Fibroblast of lung (primary cell): ENCODE measurements around the gene SLC23A1. TPM values are rescaled to one million over a fixed set of nuclear protein-coding genes. Genes with fewer than 3 reads are reported as not detected.

Source experiments
- DNase-seq, 2 donors: peaks; one replicate each; pipeline versions ENCODE4 v3.0.0 to v3.0.0-alpha.2; 2010; ENCODE audit warnings: low read depth in 2 of 2
- H2AFZ ChIP-seq: 2 replicates; pipeline ENCODE4 v1.5.1; 2012; ENCODE audit warnings: low read length, control low read depth, inconsistent platforms
- H3K27ac ChIP-seq: 2 replicates; pipeline ENCODE4 v1.5.1; 2011; ENCODE audit warnings: low read length, control low read depth; ENCODE audit not compliant: insufficient read depth
- H3K27me3 ChIP-seq: 2 replicates; pipeline ENCODE4 v1.5.1; 2011; ENCODE audit warnings: mild to moderate bottlenecking, low read length; ENCODE audit not compliant: control insufficient read depth, insufficient read depth
- H3K36me3 ChIP-seq: 2 replicates; pipeline ENCODE4 v1.5.1; 2011; ENCODE audit warnings: low read length; ENCODE audit not compliant: control insufficient read depth, insufficient read depth
- H3K4me1 ChIP-seq: 2 replicates; pipeline ENCODE4 v1.5.1; 2011; ENCODE audit warnings: low read length; ENCODE audit not compliant: control insufficient read depth, insufficient read depth; ENCODE audit errors: extremely low read depth
- H3K4me2 ChIP-seq: 2 replicates; pipeline ENCODE4 v1.5.1; 2011; ENCODE audit warnings: low read length, control low read depth; ENCODE audit not compliant: insufficient read depth; ENCODE audit errors: extremely low read depth
- H3K4me3 ChIP-seq, 4 experiments: fragments of 200-600 bp in 1 of 4; sonication (generic) in 1 of 4; replicated peaks in 1 of 4; 2 replicates each; pipeline ENCODE4 v1.5.1; 2011 to 2016; ENCODE audit warnings: low read length in 4 of 4, low read depth in 3 of 4, mild to moderate bottlenecking in 3 of 4, control low read depth in 2 of 4, inconsistent platforms in 1 of 4, mixed read lengths in 1 of 4; ENCODE audit not compliant: insufficient read depth in 1 of 4; ENCODE audit errors: control extremely low read depth in 1 of 4
- H3K79me2 ChIP-seq: 2 replicates; pipeline ENCODE4 v1.5.1; 2012; ENCODE audit warnings: mild to moderate bottlenecking, low read length, inconsistent platforms; ENCODE audit not compliant: control insufficient read depth, insufficient read depth
- H3K9ac ChIP-seq: 2 replicates; pipeline ENCODE4 v1.5.1; 2011; ENCODE audit warnings: mild to moderate bottlenecking, low read length, control low read depth; ENCODE audit not compliant: insufficient read depth
- H3K9me3 ChIP-seq: 2 replicates; pipeline ENCODE4 v1.5.1; 2012; ENCODE audit warnings: low read depth, low read length; ENCODE audit not compliant: control insufficient read depth, insufficient read depth
- H4K20me1 ChIP-seq: 2 replicates; pipeline ENCODE4 v1.5.1; 2011; ENCODE audit warnings: low read length; ENCODE audit not compliant: control insufficient read depth, insufficient read depth; ENCODE audit errors: extremely low read depth
- CTCF ChIP-seq, 2 donors: IDR thresholded peaks in 1 of 2; conservative IDR thresholded peaks in 1 of 2; 1 replicate in 1 of 2; 2 replicates in 1 of 2; pipeline ENCODE4 v1.5.1; 2011 to 2012; ENCODE audit warnings: low read length in 2 of 2, control low read depth in 1 of 2, inconsistent platforms in 1 of 2, low read depth in 1 of 2, mild to moderate bottlenecking in 1 of 2
- EZH2 ChIP-seq: IDR thresholded peaks from 2 replicates; pipeline ENCODE4 v1.5.1; 2012; ENCODE audit warnings: low read length, control low read depth, mild to moderate bottlenecking; ENCODE audit errors: missing control alignments
- polyA plus RNA-seq, 2 donors: library from polyadenylated mRNA; depleted of rRNA in 1 of 2; stranded (reverse) in 1 of 2; unstranded in 1 of 2; fragments of >200 nt; gene quantifications; 2 replicates each; pipeline ENCODE4 v1.2.1, GENCODE V29; 2011 to 2012; ENCODE audit warnings: missing spikeins in 1 of 2
- total RNA-seq: library from RNA; depleted of rRNA; stranded (reverse); fragments of >200 nt; gene quantifications from 2 replicates; pipeline ENCODE4 v1.2.1, GENCODE V29; 2014

SLC23A1 gene
- total and polyA plus RNA-seq, 2 donors (not counting 1 experiment from before 2014, with no cell fraction given) = not detected

GRCh38 chr5:139341187-139341688 lies 41.9 kb downstream of the SLC23A1 start:
- TF ChIP-seq CTCF (conservative IDR thresholded peaks at IDR 0.05 in 1 of 2, IDR thresholded peaks at IDR 0.05 in 1 of 2; ENCODE audit: low read depth in 1 of 2, low read length in 2 of 2) = no peak
- no peak for TF ChIP-seq EZH2
- Histone ChIP-seq H3K9ac (no peak overlapping the region), H3K36me3 (no peaks in the 10 kb centered on the region), H3K9me3 (no peaks in the 10 kb centered on the region), H2AFZ (peak overlapping the region; percentile 59), H3K27ac (peak overlapping the region; percentile 21), H4K20me1 (no peaks in the 10 kb centered on the region), H3K4me2 (peak overlapping the region; percentile 55), H3K4me3 (peak overlapping the region; percentile 15 to 98 (median 72)), H3K79me2 (peaks cover 40% of the 10 kb centered on the region), H3K27me3 (no peaks in the 10 kb centered on the region), H3K4me1 (peaks cover 4% of the 10 kb centered on the region)
- no peak for DNase-seq

DNA sequence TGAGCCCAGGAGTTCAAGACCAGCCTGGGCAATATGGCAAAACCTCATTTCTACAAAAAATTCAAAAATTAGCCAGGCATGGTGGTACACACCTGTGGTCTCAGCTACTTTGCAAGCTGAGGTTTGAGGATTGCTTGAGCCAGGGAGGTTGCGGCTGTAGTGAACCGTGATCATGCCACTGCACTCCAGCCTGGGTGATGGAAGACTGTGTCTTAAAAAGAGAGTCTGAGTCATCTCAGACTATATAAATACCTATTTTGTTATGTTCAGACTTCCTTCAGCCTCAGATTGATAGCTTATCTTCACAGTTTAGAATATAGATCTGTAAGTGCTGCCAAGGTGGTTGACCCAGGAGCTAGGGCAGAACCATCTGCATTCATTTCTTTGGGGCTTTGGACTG lies 43.0 kb downstream of the SLC23A1 start:
- H3K79me2 ChIP-seq = peaks cover 32% of the 10 kb centered on the region
- no peaks in the 10 kb centered on the region for H3K36me3 ChIP-seq
- no peaks in the 10 kb centered on the region for H3K27me3 ChIP-seq
- H3K4me3 ChIP-seq = no peak overlapping the region
- H3K4me2 ChIP-seq = no peak overlapping the region
- TF ChIP-seq CTCF (conservative IDR thresholded peaks at IDR 0.05 in 1 of 2, IDR thresholded peaks at IDR 0.05 in 1 of 2; ENCODE audit: low read depth in 1 of 2, low read length in 2 of 2) (no peak), EZH2 (no peak)
- no peak overlapping the region for H2AFZ ChIP-seq
- peak in 1 of 2 donors; percentile 20 for DNase-seq
- H3K9me3 ChIP-seq = no peaks in the 10 kb centered on the region
- peaks cover 4% of the 10 kb centered on the region for H3K4me1 ChIP-seq
- no peak overlapping the region for H3K27ac ChIP-seq
- no peak overlapping the region for H3K9ac ChIP-seq
- H4K20me1 ChIP-seq = no peaks in the 10 kb centered on the region

GRCh38 chr5:139335811-139336210 lies 47.3 kb downstream of the SLC23A1 start:
- Histone ChIP-seq H3K36me3 (peaks cover 3% of the 10 kb centered on the region), H3K79me2 (no peaks in the 10 kb centered on the region), H2AFZ (no peak overlapping the region), H3K9me3 (no peaks in the 10 kb centered on the region), H3K4me2 (no peak overlapping the region), H4K20me1 (no peaks in the 10 kb centered on the region), H3K27me3 (no peaks in the 10 kb centered on the region), H3K9ac (no peak overlapping the region), H3K4me1 (no peaks in the 10 kb centered on the region), H3K4me3 (no peak overlapping the region), H3K27ac (no peak overlapping the region)
- DNase-seq = no peak
- TF ChIP-seq EZH2 = no peak
- TF ChIP-seq CTCF (conservative IDR thresholded peaks at IDR 0.05 in 1 of 2, IDR thresholded peaks at IDR 0.05 in 1 of 2; ENCODE audit: low read depth in 1 of 2, low read length in 2 of 2) = no peak

Other genes starting within 250 kb of the SLC23A1 start
- gene SIL1, start 184.9 kb downstream of the SLC23A1 start, total RNA-seq = 59.8 and 85.5 TPM in 2 replicates
- 52.6 and 66.4 TPM in 2 replicates for gene SIL1, start 184.9 kb downstream of the SLC23A1 start, polyA plus RNA-seq
- 183 and 275 TPM in 2 replicates for gene MATR3, start 89.6 kb downstream of the SLC23A1 start, total RNA-seq
- gene MATR3, start 89.6 kb downstream of the SLC23A1 start, polyA plus RNA-seq = 167 and 175 TPM in 2 replicates
- 59.0 and 68.1 TPM in 2 replicates for gene PAIP2, start 41.4 kb downstream of the SLC23A1 start, total RNA-seq
- 79.6 and 105 TPM in 2 replicates for gene PAIP2, start 41.4 kb downstream of the SLC23A1 start, polyA plus RNA-seq
- 0.17 TPM in 1 of 2 replicates, not detected in the other for gene MZB1, start 6.6 kb upstream of the SLC23A1 start, total RNA-seq
- gene MZB1, start 6.6 kb upstream of the SLC23A1 start, polyA plus RNA-seq = not detected in 2 replicates
- 0.77 and 1.5 TPM in 2 replicates for gene PROB1, start 11.8 kb upstream of the SLC23A1 start, total RNA-seq
- gene PROB1, start 11.8 kb upstream of the SLC23A1 start, polyA plus RNA-seq = 0.34 and 0.43 TPM in 2 replicates
- gene SPATA24, start 20.8 kb upstream of the SLC23A1 start, total RNA-seq = 6.4 and 7.4 TPM in 2 replicates
- gene SPATA24, start 20.8 kb upstream of the SLC23A1 start, polyA plus RNA-seq = 5.3 and 5.6 TPM in 2 replicates
- 12.6 and 13.6 TPM in 2 replicates for gene DNAJC18, start 56.2 kb upstream of the SLC23A1 start, total RNA-seq
- gene DNAJC18, start 56.2 kb upstream of the SLC23A1 start, polyA plus RNA-seq = 9.4 and 14.6 TPM in 2 replicates
- not detected in 2 replicates for gene ECSCR, start 79.4 kb upstream of the SLC23A1 start, total RNA-seq
- 0.18 and 0.24 TPM in 2 replicates for gene ECSCR, start 79.4 kb upstream of the SLC23A1 start, polyA plus RNA-seq
- not detected in 2 replicates for gene SMIM33, start 87.7 kb upstream of the SLC23A1 start, total RNA-seq
- gene SMIM33, start 87.7 kb upstream of the SLC23A1 start, polyA plus RNA-seq = not detected in 2 replicates
- 35.7 and 70.2 TPM in 2 replicates for gene STING1, start 99.5 kb upstream of the SLC23A1 start, total RNA-seq
- gene STING1, start 99.5 kb upstream of the SLC23A1 start, polyA plus RNA-seq = 70.9 and 78.4 TPM in 2 replicates
- gene UBE2D2, start 178.0 kb upstream of the SLC23A1 start, total RNA-seq = 49.1 and 62.9 TPM in 2 replicates
- 52.9 and 56.5 TPM in 2 replicates for gene UBE2D2, start 178.0 kb upstream of the SLC23A1 start, polyA plus RNA-seq